Mesodermal cell (in vitro differentiated cells): ENCODE data around the gene YPEL5.

ENCODE experiments used
- H3K27ac ChIP-seq: 2 replicates; pipeline ENCODE4 v1.7.0; 2013; ENCODE audit warnings: mild to moderate bottlenecking, low read depth, low read length, moderate library complexity; ENCODE audit not compliant: severe bottlenecking
- H3K36me3 ChIP-seq: 2 replicates; pipeline ENCODE4 v1.7.1; 2013; ENCODE audit warnings: mild to moderate bottlenecking, low read length, moderate library complexity; ENCODE audit not compliant: control insufficient read depth, insufficient read depth
- H3K4me1 ChIP-seq: one replicate; pipeline ENCODE4 v1.7.1; 2013; ENCODE audit warnings: mild to moderate bottlenecking, low read length; ENCODE audit not compliant: insufficient read depth, control insufficient read depth, poor library complexity, severe bottlenecking
- H3K4me3 ChIP-seq: 2 replicates; pipeline ENCODE4 v1.7.0; 2013; ENCODE audit warnings: low read length, control low read depth, mild to moderate bottlenecking; ENCODE audit not compliant: insufficient read depth, poor library complexity, severe bottlenecking; ENCODE audit errors: extremely low read depth
- H3K9me3 ChIP-seq: 2 replicates; pipeline ENCODE4 v1.7.1; 2013; ENCODE audit warnings: mild to moderate bottlenecking, low read length, moderate library complexity; ENCODE audit not compliant: control insufficient read depth
- WGBS, 2 experiments: methylation state at CpG; one replicate each; pipeline ENCODE4 v1.1.5; 2013; ENCODE audit warnings: missing lambda C conversion rate in 2 of 2; ENCODE audit not compliant: insufficient coverage in 2 of 2; 5-methylcytosine and 5-hydroxymethylcytosine counted together

YPEL5 gene

DNA sequence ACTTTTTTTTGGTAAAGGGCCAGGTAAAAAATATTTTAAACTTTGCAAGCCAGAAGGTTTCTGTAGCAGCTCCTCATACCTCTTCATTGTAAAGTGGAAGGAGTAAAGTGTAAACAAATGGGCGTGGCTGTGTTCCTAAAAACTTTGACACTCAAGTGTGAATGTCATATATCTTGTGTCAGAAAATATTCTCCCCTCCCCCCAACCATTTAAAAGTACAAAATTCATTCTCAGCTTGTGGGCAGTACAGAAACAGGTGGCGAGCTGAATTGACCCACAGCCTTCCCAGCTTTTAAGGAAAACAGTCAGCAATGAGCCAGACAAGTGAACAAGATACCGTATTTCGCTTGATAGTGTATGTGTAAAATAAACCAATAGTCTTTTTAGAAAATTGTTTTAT, 4.0 kb downstream of the YPEL5 start:
- H3K4me1 ChIP-seq, result peaks cover 31% of the 10 kb centered on the region
- H3K9me3 ChIP-seq, result no peaks in the 10 kb centered on the region
- no peak overlapping the region for H3K4me3 ChIP-seq
- 98% methylated on average over 3 of the region's 4 CpGs; no CpG with 5 or more reads in 1 of the 2 experiments for WGBS, 2 experiments
- no peak overlapping the region for H3K27ac ChIP-seq
- peaks cover 54% of the 10 kb centered on the region for H3K36me3 ChIP-seq

DNA sequence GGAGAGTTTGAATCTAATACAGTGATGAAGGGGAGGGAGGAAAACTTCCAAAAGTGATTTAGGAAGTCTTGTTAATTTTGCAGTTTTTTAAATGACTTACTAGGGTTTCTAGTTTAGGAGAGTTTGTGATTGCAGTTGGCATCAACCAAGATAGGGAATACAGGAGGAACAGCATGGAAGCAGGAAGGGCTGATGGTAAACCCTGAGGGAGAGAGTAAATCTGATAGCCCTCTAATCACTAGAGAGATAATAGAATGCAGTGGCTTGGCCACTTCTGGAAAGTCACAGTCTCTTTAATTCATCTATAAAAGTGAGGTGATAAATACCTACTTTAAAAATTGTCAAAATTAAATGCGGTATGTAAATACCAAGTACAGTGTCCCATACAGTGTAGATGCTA, 5.6 kb downstream of the YPEL5 start:
- peaks cover 31% of the 10 kb centered on the region for H3K4me1 ChIP-seq
- no peaks in the 10 kb centered on the region for H3K9me3 ChIP-seq
- H3K36me3 ChIP-seq, result peaks cover 69% of the 10 kb centered on the region
- H3K27ac ChIP-seq, result no peak overlapping the region
- 100% methylated on average over 1 of the region's 1 CpG; no CpG with 5 or more reads in 1 of the 2 experiments for WGBS, 2 experiments
- no peak overlapping the region for H3K4me3 ChIP-seq

DNA sequence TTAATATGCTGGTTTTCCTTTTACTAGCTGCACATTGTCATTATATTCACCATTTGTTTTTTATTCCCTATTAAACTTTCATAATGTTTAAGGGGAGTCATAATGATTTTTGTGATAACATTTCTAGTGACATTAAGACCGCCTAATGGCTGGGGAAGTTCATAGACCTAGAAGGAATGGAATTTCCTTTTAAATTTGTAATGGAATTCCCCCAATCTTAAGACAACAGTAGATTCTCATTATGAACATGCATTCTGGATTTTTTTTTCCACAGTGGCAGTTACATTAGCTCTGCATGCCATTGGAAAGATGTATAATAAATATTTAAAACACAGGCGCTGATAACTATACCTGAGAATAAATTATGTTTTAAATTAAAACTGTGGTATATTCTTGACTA, 8.4 kb downstream of the YPEL5 start:
- no CpG with 5 or more reads among the region's 2 CpGs for WGBS, 2 experiments
- Histone ChIP-seq H3K36me3 (peaks cover 88% of the 10 kb centered on the region), H3K4me3 (no peak overlapping the region), H3K4me1 (peaks cover 15% of the 10 kb centered on the region), H3K27ac (no peak overlapping the region), H3K9me3 (no peaks in the 10 kb centered on the region)

DNA sequence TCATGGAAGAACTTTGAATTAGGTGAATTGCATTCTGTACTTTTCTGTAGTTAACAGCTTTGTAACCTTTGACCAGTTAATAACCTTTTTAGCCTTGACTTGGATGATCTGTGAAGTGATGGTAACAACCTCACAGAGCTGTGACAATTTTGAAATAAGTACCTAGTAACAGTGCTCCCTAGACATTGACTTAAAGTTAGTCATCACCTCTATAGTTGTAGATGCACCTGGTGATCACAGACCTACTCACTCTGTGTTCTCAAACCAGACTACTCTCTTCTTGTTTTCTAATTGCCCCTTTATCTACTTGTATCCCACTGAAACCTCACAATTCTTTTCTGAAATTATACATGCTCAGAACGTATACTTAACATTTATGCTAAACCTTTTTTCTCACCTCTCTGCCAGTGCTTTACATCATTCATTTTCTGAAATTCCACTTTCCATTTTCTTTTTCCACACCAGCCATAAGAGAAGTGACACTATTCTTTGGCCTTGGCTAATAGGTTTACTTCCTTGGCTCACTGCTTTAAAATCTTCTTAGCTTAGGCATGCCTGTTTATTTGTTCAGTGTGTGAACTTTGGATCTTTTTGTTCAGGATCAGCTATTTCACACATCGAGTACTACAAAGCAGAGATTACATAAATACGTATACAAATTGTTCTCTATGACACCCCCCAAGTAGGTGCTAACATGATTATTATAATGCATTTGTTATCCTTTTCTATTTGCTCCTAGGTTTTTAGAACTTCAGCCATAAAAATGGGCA, 9.3 kb downstream of the YPEL5 start:
- Histone ChIP-seq H3K9me3 (no peaks in the 10 kb centered on the region), H3K36me3 (peaks cover 85% of the 10 kb centered on the region), H3K27ac (no peak overlapping the region), H3K4me3 (no peak overlapping the region), H3K4me1 (peaks cover 6% of the 10 kb centered on the region)
- WGBS, 2 experiments, result 93 to 94% methylated on average over 1 of the region's 3 CpGs

DNA sequence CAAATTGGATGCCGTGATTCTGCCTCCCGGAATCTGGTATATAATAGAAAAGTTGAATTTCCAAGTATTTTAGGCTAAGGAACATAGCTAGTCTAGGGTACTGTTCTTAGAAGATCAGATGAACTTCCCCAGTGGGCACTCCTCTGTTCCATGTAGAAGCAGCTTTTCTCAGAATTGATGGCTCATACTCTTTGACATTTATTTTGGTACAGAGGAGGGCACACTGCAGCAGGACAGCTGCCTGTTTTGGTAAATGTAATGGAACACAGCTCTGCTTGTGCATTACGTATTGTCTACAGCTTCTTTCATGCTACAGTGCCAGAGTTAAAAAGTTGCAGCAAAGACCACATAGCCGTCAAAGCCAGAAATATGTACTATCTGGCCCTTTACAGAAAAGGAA, 10.8 kb downstream of the YPEL5 start:
- Histone ChIP-seq H3K9me3 (no peaks in the 10 kb centered on the region), H3K36me3 (peaks cover 72% of the 10 kb centered on the region), H3K4me3 (no peak overlapping the region), H3K27ac (no peak overlapping the region), H3K4me1 (no peaks in the 10 kb centered on the region)
- WGBS, 2 experiments, result 97% methylated on average over 3 to 4 of the region's 4 CpGs

DNA sequence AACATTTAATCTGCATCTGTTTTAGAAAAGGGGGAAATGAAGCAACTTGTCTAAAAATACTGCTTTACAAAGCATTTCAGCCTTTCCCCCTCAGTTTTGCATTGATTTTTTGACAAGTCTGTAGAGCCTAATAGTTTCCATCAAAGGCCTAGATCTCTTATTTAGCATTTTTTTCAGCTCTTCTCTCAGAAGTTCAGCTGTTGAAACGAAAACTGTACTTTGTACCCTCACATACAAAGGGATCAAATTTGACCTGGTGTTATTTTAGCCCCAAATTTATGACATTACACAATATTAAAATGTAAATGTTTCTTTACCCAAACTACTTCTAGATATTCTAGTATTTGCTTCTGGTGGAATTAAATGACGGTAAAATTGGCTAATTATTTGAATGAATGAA, 13.0 kb downstream of the YPEL5 start:
- H3K4me1 ChIP-seq, result no peaks in the 10 kb centered on the region
- 100% methylated on average over 1 of the region's 2 CpGs for WGBS, 2 experiments
- H3K36me3 ChIP-seq, result peaks cover 51% of the 10 kb centered on the region
- H3K9me3 ChIP-seq, result no peaks in the 10 kb centered on the region
- no peak overlapping the region for H3K27ac ChIP-seq
- H3K4me3 ChIP-seq, result no peak overlapping the region

DNA sequence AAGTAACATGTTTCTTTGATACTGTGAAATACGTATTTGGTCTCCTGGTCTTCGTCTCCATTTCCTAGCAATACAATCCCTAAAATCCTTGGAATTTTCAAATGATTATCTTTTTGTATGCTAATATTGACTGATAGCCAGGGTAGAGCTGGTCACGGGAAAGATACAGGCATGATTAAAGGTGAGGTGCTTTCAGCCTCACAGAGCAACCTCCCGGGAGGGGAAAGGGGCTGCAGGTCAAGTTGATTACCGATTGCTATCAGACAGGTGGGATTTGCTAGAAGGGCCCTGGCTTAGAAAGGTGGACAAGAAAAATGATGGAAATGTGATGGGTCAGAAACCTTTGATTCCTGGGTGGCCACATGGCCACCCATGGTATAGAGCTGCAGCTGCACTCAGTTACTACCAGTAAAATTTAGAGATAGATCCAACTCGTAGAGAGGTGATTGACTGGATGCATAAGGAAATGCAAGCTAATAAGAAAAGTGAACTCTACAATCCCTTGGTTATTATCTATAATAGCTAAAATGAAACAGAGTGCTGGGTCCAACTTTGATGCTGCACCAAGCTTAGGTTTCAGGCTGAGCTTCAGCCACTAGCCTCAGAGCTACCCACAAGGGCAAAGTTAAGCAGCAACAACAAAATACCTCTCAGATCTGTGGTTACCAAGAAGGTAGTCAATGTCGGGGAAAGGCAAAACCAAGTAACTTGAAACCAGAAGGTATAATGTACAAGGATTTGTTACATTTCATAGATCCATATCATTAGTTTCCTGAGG, 15.3 kb downstream of the YPEL5 start:
- H3K9me3 ChIP-seq, result no peaks in the 10 kb centered on the region
- no peak overlapping the region for H3K27ac ChIP-seq
- H3K36me3 ChIP-seq, result peaks cover 34% of the 10 kb centered on the region
- H3K4me3 ChIP-seq, result no peak overlapping the region
- WGBS, 2 experiments, result 86 to 94% methylated on average over 1 to 3 of the region's 7 CpGs
- no peaks in the 10 kb centered on the region for H3K4me1 ChIP-seq

DNA sequence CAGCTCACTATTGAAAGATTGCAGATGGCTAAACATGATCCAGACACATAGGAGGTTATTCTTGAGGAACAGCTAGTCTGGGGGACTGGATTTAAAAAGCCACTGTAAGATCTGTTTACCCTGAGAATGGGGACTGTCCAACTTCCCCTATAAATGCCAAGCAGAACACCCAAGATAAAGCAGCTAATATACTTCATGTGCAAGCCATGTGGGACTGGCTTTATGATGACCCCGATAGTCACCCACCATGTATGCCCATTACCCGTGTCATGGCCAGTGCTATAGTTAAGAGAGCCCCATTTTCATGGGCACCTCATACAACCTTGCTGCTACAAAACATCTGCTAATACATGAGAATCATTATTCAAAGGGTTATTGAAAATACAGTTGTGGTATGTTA, 16.0 kb downstream of the YPEL5 start:
- no peak overlapping the region for H3K27ac ChIP-seq
- no peaks in the 10 kb centered on the region for H3K9me3 ChIP-seq
- no peak overlapping the region for H3K4me3 ChIP-seq
- peaks cover 27% of the 10 kb centered on the region for H3K36me3 ChIP-seq
- H3K4me1 ChIP-seq, result no peaks in the 10 kb centered on the region
- WGBS, 2 experiments, result 80% methylated on average over 1 of the region's 2 CpGs; no CpG with 5 or more reads in 1 of the 2 experiments

DNA sequence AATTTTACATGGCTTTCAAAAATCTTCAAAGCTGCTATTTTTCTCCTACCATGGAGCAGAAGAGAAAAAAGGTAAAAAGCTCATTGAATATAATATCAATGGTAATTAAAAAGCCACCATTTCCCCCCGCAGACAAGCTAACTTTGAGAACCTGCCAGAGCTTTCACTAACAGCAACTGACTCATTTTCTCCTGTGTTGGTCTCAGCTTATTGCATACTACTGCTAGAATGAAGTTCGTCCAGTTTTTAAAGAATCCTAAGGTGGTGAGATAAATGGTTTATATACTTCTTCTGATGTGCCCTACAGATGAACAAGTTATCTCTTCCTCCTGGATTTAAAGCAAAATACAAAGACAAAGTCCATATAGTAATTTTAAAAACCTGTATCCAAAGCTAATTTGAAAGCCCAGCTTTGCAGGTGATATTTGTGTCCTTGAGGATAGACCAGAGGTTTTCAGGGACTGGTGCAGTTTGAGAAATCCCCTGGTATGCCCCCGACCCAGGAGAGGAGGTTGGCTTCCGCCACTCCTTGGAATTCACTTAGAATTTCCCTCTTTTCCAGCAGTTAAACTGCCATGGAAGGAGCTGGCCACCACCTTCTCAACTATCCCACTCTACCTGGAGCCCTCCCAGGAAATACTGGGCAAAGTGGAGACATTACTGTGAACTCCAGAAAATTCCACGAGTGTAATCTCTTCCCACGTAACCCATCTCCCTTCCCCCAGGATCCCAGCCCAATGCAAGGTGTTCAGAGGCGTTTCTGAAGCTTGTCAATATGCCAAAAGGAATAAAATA, 17.5 kb downstream of the YPEL5 start:
- H3K36me3 ChIP-seq, result peaks cover 12% of the 10 kb centered on the region
- H3K4me1 ChIP-seq, result no peaks in the 10 kb centered on the region
- 0 to 54% methylated on average over 1 to 2 of the region's 7 CpGs for WGBS, 2 experiments
- no peak overlapping the region for H3K4me3 ChIP-seq
- no peaks in the 10 kb centered on the region for H3K9me3 ChIP-seq
- H3K27ac ChIP-seq, result no peak overlapping the region

DNA sequence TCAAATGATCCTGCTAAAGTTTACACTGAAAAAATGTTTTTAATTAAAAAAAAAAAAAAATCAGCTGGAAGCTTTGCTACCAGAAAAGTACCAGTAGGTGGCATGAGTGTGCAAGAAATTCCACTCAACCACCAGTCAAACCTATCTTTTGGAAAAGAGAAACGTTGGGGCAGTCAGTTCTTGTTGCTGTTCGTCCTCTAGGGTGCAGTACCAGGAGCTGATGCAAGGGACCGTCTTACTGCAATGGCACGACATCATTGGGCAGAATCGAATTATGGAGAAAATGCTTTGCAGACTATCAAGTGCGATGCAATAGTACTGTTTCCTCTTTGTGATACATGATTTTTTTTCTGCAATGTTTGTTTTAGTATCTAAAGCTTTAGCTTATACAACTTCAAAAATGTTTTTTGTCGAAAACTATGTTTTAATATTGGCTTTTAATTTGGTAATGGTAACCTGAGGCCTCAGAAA, 18.3 kb downstream of the YPEL5 start:
- Histone ChIP-seq H3K4me3 (no peak overlapping the region), H3K36me3 (peaks cover 7% of the 10 kb centered on the region), H3K4me1 (no peaks in the 10 kb centered on the region), H3K27ac (no peak overlapping the region), H3K9me3 (no peaks in the 10 kb centered on the region)
- 8 to 25% methylated on average over 6 of the region's 7 CpGs for WGBS, 2 experiments
